MM.1S (cell line): ENCODE results near the gene ZBTB49.

Source experiments
- DNase-seq: peaks from one replicate; pipeline ENCODE4 v3.0.0-alpha.2; 2015
- H2AFZ ChIP-seq: fragments of 300-600 bp; sonication (generic); 2 replicates; pipeline ENCODE4 v1.6.0; 2016; ENCODE audit warnings: antibody characterized with exemption, low read length
- H3F3A ChIP-seq: fragments of 300-600 bp; sonication (generic); 2 replicates; pipeline ENCODE4 v1.6.1; 2016; ENCODE audit warnings: mild to moderate bottlenecking, antibody characterized with exemption, low read length, moderate library complexity, mixed read lengths; ENCODE audit not compliant: insufficient read depth
- H3K27ac ChIP-seq: fragments of 300-600 bp; sonication (generic); 2 replicates; pipeline ENCODE4 v1.5.1; 2016; ENCODE audit warnings: mild to moderate bottlenecking, low read length
- H3K27me3 ChIP-seq: fragments of 300-600 bp; sonication (generic); replicated peaks from 2 replicates; pipeline ENCODE4 v1.6.0; 2016; ENCODE audit warnings: low read length; ENCODE audit not compliant: insufficient read depth
- H3K36me3 ChIP-seq: fragments of 300-600 bp; sonication (generic); replicated peaks from 2 replicates; pipeline ENCODE4 v1.6.1; 2016; ENCODE audit warnings: mild to moderate bottlenecking, low read length, mixed read lengths; ENCODE audit not compliant: insufficient read depth
- H3K4me1 ChIP-seq: fragments of 300-600 bp; sonication (generic); 2 replicates; pipeline ENCODE4 v1.6.1; 2016; ENCODE audit warnings: low read length, mixed read lengths
- H3K4me2 ChIP-seq: fragments of 300-600 bp; sonication (generic); 2 replicates; pipeline ENCODE4 v1.6.0; 2016; ENCODE audit warnings: low read depth, low read length
- H3K4me3 ChIP-seq: fragments of 300-600 bp; sonication (generic); 2 replicates; pipeline ENCODE4 v1.5.1; 2016; ENCODE audit warnings: low read length, mixed read lengths
- H3K79me2 ChIP-seq: fragments of 300-600 bp; sonication (generic); 2 replicates; pipeline ENCODE4 v1.6.1; 2016; ENCODE audit warnings: mixed run types, low read length, mixed read lengths
- H3K9ac ChIP-seq: fragments of 300-600 bp; sonication (generic); 2 replicates; pipeline ENCODE4 v1.6.1; 2016; ENCODE audit warnings: low read length, mixed read lengths
- H3K9me2 ChIP-seq: fragments of 300-600 bp; sonication (generic); replicated peaks from 2 replicates; pipeline ENCODE4 v1.6.1; 2016; ENCODE audit warnings: mild to moderate bottlenecking, low read length, mixed read lengths; ENCODE audit not compliant: insufficient read depth
- H3K9me3 ChIP-seq: fragments of 300-600 bp; sonication (generic); replicated peaks from 2 replicates; pipeline ENCODE4 v1.6.1; 2016; ENCODE audit warnings: mild to moderate bottlenecking, low read length, mixed read lengths; ENCODE audit not compliant: insufficient read depth
- H4K20me1 ChIP-seq: fragments of 300-600 bp; sonication (generic); 2 replicates; pipeline ENCODE4 v1.6.1; 2016; ENCODE audit warnings: mild to moderate bottlenecking, low read length, moderate library complexity, mixed read lengths; ENCODE audit not compliant: insufficient read depth
- CTCF ChIP-seq: fragments of 300-600 bp; sonication (generic); IDR thresholded peaks from 2 replicates; pipeline ENCODE4 v1.5.1; 2016; ENCODE audit warnings: antibody characterized with exemption, low read length, mixed read lengths
- EZH2 ChIP-seq: fragments of 300-600 bp; sonication (generic); optimal IDR thresholded peaks from 2 replicates; pipeline ENCODE3; 2017; ENCODE audit warnings: low read depth, mild to moderate bottlenecking, antibody characterized with exemption, low read length, mixed read lengths
- EZH2phosphoT487 ChIP-seq: fragments of 300-600 bp; sonication (generic); IDR thresholded peaks from 2 replicates; pipeline ENCODE4 v1.6.1; 2018; ENCODE audit warnings: antibody characterized with exemption, low read length

The ZBTB49 gene

DNA sequence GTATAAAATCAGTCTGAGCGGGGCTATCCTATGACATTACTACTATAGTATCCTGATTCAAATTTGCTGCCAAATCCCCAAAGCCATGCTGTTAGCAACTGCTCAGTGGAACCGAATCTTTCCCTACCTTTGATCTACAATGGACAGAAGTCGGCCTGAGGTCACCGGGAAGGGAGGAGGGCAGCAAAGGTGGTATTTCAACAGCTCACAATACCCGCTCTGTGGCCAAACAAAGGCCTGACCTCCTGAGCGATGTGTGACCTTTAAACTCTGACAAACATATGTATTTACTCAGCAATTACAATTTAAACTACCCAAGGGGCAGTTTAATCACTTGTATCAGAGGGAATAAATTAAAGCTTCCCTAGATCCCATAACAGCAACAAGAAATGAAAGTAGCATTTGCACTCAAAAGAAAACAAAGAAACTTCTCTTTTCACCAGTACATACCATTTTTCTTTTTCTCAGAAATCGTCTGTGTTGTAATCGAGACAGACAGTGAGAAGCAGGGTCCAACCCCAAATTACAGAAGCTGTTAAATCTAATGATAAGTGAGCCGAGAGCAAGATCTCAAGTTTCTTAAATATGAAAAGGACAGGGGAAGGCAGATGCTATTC lies 30.5 kb upstream of the ZBTB49 start:
- Histone ChIP-seq H3K36me3 (no peaks in the 10 kb centered on the region), H3K9me3 (no peaks in the 10 kb centered on the region), H3K9me2 (no peaks in the 10 kb centered on the region), H3F3A (no peaks in the 10 kb centered on the region), H3K79me2 (no peaks in the 10 kb centered on the region), H3K4me3 (no peak overlapping the region), H3K4me2 (0 out of 2 replicates have a peak overlapping the region, but pooled peaks have one; percentile 7), H3K27ac (no peak overlapping the region), H4K20me1 (no peaks in the 10 kb centered on the region), H3K27me3 (no peaks in the 10 kb centered on the region), H3K4me1 (no peaks in the 10 kb centered on the region), H3K9ac (no peak overlapping the region), H2AFZ (0 out of 2 replicates have a peak overlapping the region, but pooled peaks have one; percentile 28)
- no peak for TF ChIP-seq EZH2phosphoT487
- TF ChIP-seq EZH2 = no peak
- TF ChIP-seq CTCF = no peak
- no peak for DNase-seq

DNA sequence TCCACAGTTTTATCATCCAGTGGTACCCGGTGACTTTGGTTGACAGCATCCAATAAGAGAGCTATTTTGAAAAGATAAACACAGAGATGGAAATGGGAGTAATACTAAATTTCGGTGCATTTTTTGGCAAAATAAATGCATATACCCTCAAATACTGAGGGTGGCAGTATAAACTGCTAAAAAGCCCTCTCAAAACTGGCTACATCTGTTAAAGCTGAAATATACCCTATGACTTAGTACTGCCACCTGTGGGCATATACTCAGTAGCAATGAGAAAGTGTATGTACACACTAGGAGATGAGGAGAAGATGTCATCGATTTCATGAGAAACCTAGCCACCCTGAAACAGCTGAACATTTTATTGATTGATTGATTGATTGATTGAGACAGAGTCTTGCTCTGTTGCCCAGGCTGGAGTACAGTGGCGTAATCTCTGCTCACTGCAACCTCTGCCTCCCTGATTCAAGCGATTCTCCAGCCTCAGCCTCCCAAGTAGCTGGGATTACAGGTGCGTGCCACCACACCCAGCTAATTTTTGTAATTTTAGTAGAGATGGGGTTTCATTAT lies 29.8 kb upstream of the ZBTB49 start:
- H3K4me1 ChIP-seq = no peaks in the 10 kb centered on the region
- H3K9me2 ChIP-seq = no peaks in the 10 kb centered on the region
- H3K27ac ChIP-seq = no peak overlapping the region
- H3K27me3 ChIP-seq = no peaks in the 10 kb centered on the region
- H3K9me3 ChIP-seq = no peaks in the 10 kb centered on the region
- no peaks in the 10 kb centered on the region for H3K36me3 ChIP-seq
- no peak overlapping the region for H3K4me3 ChIP-seq
- peak; percentile 79 for DNase-seq
- no peaks in the 10 kb centered on the region for H3K79me2 ChIP-seq
- H3K4me2 ChIP-seq = 0 out of 2 replicates have a peak overlapping the region, but pooled peaks have one; percentile 7
- no peak overlapping the region for H3K9ac ChIP-seq
- no peaks in the 10 kb centered on the region for H3F3A ChIP-seq
- no peaks in the 10 kb centered on the region for H4K20me1 ChIP-seq
- 0 out of 2 replicates have a peak overlapping the region, but pooled peaks have one; percentile 28 for H2AFZ ChIP-seq
- peak; percentile 62 for TF ChIP-seq CTCF
- TF ChIP-seq EZH2 = no peak

GRCh38 chr4:4267981-4268380 lies 22.1 kb upstream of the ZBTB49 start:
- Histone ChIP-seq H3K27ac (no peak overlapping the region), H3K4me2 (no peak overlapping the region), H3K9me3 (no peaks in the 10 kb centered on the region), H3K9ac (no peak overlapping the region), H2AFZ (no peak overlapping the region), H3F3A (no peaks in the 10 kb centered on the region), H3K9me2 (no peaks in the 10 kb centered on the region), H3K79me2 (no peaks in the 10 kb centered on the region), H3K27me3 (no peaks in the 10 kb centered on the region), H4K20me1 (no peaks in the 10 kb centered on the region), H3K36me3 (peaks cover 6% of the 10 kb centered on the region; the same call in 1 of the 2 replicates), H3K4me1 (no peaks in the 10 kb centered on the region), H3K4me3 (no peak overlapping the region)
- no peak for DNase-seq
- TF ChIP-seq EZH2phosphoT487 = no peak
- TF ChIP-seq CTCF = no peak
- TF ChIP-seq EZH2 = no peak
